ENCODE measurements around the gene ERC1.

DNA sequence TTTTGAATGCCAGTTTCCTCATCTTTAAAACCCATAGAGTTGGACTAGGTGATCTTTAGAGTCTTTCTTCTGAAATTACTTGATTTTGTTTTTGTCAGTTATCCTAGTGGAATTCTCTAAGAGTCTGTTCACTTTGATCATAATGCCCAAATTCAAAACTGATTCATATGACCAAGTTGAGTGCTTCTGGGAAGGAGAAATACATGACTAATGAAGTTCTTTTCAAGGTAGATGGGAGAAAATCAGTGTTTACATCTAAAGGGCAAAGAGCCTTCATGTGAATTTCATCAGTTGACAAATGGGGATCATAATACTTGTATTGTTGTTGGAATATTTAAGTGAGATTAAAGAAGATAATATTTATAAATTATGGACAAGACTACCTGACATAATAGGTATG lies 53.2 kb downstream of the ERC1 start:
- TF ChIP-seq, protein P1, sequence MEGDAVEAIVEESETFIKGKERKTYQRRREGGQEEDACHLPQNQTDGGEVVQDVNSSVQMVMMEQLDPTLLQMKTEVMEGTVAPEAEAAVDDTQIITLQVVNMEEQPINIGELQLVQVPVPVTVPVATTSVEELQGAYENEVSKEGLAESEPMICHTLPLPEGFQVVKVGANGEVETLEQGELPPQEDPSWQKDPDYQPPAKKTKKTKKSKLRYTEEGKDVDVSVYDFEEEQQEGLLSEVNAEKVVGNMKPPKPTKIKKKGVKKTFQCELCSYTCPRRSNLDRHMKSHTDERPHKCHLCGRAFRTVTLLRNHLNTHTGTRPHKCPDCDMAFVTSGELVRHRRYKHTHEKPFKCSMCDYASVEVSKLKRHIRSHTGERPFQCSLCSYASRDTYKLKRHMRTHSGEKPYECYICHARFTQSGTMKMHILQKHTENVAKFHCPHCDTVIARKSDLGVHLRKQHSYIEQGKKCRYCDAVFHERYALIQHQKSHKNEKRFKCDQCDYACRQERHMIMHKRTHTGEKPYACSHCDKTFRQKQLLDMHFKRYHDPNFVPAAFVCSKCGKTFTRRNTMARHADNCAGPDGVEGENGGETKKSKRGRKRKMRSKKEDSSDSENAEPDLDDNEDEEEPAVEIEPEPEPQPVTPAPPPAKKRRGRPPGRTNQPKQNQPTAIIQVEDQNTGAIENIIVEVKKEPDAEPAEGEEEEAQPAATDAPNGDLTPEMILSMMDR (IDR thresholded peaks at IDR 0.05), result no peak
- TF ChIP-seq POLR2AphosphoS5 (IDR thresholded peaks at IDR 0.05; ENCODE audit: low read depth, low read length), result no peak
- TF ChIP-seq, protein P2, sequence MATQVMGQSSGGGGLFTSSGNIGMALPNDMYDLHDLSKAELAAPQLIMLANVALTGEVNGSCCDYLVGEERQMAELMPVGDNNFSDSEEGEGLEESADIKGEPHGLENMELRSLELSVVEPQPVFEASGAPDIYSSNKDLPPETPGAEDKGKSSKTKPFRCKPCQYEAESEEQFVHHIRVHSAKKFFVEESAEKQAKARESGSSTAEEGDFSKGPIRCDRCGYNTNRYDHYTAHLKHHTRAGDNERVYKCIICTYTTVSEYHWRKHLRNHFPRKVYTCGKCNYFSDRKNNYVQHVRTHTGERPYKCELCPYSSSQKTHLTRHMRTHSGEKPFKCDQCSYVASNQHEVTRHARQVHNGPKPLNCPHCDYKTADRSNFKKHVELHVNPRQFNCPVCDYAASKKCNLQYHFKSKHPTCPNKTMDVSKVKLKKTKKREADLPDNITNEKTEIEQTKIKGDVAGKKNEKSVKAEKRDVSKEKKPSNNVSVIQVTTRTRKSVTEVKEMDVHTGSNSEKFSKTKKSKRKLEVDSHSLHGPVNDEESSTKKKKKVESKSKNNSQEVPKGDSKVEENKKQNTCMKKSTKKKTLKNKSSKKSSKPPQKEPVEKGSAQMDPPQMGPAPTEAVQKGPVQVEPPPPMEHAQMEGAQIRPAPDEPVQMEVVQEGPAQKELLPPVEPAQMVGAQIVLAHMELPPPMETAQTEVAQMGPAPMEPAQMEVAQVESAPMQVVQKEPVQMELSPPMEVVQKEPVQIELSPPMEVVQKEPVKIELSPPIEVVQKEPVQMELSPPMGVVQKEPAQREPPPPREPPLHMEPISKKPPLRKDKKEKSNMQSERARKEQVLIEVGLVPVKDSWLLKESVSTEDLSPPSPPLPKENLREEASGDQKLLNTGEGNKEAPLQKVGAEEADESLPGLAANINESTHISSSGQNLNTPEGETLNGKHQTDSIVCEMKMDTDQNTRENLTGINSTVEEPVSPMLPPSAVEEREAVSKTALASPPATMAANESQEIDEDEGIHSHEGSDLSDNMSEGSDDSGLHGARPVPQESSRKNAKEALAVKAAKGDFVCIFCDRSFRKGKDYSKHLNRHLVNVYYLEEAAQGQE (IDR thresholded peaks at IDR 0.05; ENCODE audit: insufficient read depth in 1 of 2, low read depth in 2 of 2, low read length in 1 of 2), result no peak
